ENCODE data around the gene COX6A2.

COX6A2 gene

DNA sequence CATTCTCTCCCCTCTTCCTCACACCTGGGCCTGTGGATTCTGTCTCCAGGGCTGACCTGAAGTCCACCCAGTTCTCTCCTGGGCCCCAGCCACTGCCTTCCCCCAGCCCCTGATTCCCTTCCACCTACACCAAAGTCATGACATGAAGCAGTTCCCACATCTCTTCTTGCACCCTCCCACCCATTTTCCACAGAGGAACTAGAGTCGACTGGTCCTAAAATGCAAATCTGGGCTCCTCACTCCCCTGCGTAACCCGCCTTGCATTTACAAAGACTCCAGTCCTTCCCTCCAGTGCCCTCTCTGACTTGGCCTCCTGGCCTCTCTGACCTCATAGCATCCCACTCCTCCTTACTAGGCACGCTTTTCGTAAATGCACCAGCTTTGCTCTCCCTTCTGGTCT is 14.8 kb downstream of the COX6A2 start:
- ChIA-PET CTCF (no interaction called here), POLR2A (no interaction called here)

DNA sequence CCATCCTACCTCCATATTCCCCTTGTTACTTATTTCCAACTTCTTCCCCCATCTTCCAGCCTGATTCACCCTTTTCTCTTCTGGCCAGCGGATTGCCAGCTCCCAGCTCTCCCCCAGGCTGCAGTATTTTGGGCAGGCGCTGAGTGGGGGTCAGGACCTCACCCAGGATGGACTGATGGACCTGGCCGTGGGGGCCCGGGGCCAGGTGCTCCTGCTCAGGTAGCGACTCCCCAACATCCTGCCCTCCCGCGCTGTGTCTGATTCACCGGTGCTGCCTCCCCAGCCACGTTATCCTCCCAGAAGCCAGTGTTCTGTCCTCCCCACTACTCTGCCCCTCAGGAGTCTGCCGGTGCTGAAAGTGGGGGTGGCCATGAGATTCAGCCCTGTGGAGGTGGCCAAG is 15.4 kb downstream of the COX6A2 start:
- ChIA-PET POLR2A (no interaction called here), CTCF (no interaction called here)
- no peak for DNase-seq (ENCODE audit: low read depth, low spot score)
- TF ChIP-seq, protein P1, sequence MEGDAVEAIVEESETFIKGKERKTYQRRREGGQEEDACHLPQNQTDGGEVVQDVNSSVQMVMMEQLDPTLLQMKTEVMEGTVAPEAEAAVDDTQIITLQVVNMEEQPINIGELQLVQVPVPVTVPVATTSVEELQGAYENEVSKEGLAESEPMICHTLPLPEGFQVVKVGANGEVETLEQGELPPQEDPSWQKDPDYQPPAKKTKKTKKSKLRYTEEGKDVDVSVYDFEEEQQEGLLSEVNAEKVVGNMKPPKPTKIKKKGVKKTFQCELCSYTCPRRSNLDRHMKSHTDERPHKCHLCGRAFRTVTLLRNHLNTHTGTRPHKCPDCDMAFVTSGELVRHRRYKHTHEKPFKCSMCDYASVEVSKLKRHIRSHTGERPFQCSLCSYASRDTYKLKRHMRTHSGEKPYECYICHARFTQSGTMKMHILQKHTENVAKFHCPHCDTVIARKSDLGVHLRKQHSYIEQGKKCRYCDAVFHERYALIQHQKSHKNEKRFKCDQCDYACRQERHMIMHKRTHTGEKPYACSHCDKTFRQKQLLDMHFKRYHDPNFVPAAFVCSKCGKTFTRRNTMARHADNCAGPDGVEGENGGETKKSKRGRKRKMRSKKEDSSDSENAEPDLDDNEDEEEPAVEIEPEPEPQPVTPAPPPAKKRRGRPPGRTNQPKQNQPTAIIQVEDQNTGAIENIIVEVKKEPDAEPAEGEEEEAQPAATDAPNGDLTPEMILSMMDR (IDR thresholded peaks at IDR 0.05; ENCODE audit: insufficient read depth, low read length, missing control alignments) = no peak
- no peak overlapping the region for H3K4me3 ChIP-seq (ENCODE audit: low read depth, low read length)

More for the DNA sequence above, 14.8 kb downstream of the COX6A2 start:
- TF ChIP-seq, protein P1 (IDR thresholded peaks at IDR 0.05; ENCODE audit: insufficient read depth, low read length, missing control alignments) = no peak
- no peak for DNase-seq (ENCODE audit: low read depth, low spot score)
- no peak overlapping the region for H3K4me3 ChIP-seq (ENCODE audit: low read depth, low read length)

DNA sequence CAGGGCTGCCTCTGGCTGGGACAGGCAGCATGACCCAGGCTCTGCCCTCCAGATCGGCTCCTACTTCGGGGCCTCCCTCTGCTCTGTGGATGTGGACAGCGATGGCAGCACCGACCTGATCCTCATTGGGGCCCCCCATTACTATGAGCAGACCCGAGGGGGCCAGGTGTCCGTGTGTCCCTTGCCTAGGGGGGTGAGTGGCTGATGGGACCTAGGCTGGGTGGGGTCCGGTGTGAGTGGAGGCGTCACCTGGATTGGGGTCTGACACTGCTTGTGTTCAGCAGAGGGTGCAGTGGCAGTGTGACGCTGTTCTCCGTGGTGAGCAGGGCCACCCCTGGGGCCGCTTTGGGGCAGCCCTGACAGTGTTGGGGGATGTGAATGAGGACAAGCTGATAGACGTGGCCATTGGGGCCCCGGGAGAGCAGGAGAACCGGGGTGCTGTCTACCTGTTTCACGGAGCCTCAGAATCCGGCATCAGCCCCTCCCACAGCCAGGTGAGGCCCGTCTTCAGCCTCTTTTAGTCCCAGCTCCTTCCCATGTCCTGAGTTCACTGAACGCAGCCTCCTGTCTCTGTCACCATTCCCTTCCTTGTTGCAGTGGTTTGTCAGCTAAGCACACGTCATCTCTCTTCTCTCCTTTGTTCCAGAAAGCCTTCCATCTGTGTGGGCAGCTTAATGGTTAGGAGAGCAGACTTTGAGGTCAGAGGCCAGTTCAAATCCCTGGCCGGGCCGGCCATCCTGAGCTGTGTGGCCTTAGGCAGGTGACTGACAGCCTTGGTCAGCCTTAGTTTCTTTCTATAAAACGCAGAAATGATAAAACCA is 16.9 kb downstream of the COX6A2 start:
- POLR2A ChIA-PET = no interaction called here
- CTCF ChIA-PET = no interaction called here
- no peak overlapping the region for H3K4me3 ChIP-seq (ENCODE audit: low read depth, low read length)
- TF ChIP-seq, protein P1 (IDR thresholded peaks at IDR 0.05; ENCODE audit: insufficient read depth, low read length, missing control alignments) = no peak
- DNase-seq (ENCODE audit: low read depth, low spot score) = no peak

DNA sequence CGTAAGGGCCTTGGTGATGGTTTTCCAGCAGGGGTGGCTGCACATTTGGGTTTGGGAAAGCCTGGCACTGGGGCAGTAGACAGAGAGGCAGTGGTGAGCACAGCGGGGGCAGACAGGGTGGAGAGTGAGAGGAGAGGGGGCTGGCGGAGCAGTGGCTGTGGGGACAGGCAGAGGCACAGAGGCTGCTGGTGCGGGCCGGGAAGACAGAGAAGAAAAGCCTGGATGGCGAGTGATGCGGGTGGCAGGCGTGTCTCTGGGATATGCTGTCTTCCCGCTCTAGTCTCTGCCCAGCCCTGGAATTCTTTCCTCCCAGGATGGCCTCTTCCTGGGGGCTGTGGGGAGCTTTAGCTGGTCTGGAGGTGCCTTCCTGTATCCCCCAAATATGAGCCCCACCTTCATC is 18.1 kb downstream of the COX6A2 start:
- no peak for DNase-seq (ENCODE audit: low read depth, low spot score)
- ChIA-PET CTCF (no interaction called here), POLR2A (no interaction called here)
- H3K4me3 ChIP-seq (ENCODE audit: low read depth, low read length) = no peak overlapping the region
- TF ChIP-seq, protein P1 (IDR thresholded peaks at IDR 0.05; ENCODE audit: insufficient read depth, low read length, missing control alignments) = no peak

DNA sequence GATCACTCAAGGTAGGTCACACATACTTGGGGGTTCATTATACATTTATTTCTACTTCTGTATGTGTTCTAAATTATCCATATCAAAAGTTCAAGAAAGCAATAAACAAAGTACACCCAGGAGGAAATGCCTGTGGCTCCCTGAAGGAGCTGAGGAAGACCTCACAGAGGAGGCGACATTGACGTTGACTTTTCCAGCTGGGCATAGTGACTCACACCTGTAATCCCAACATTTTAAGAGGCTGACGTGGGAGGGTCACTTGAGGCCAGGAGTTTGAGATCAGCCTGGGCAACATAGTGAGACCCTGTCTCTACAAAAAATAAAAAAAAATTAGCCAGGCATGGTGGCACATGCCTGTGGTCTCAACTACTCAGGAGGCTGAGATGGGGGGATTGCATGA is 18.7 kb downstream of the COX6A2 start:
- CTCF ChIA-PET = no interaction called here
- DNase-seq (ENCODE audit: low read depth, low spot score) = no peak
- TF ChIP-seq, protein P1 (IDR thresholded peaks at IDR 0.05; ENCODE audit: insufficient read depth, low read length, missing control alignments) = no peak
- H3K4me3 ChIP-seq (ENCODE audit: low read depth, low read length) = no peak overlapping the region
- POLR2A ChIA-PET = no interaction called here

DNA sequence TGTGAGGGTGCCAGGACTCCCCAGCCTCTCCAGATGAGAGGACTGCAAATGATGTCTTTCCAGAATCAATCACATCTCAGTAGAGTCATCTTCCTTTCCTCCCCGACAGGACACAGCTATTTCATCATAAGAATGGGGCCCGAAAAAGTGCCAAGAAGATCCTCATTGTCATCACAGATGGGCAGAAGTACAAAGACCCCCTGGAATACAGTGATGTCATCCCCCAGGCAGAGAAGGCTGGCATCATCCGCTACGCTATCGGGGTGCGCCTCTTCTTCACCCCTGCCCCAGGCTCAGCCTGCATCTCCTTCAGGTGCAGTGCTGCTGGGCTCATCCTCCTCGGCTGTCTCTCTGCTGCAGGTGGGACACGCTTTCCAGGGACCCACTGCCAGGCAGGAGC is 20.8 kb downstream of the COX6A2 start:
- no peak for DNase-seq (ENCODE audit: low read depth, low spot score)
- POLR2A ChIA-PET = no interaction called here
- no peak overlapping the region for H3K4me3 ChIP-seq (ENCODE audit: low read depth, low read length)
- TF ChIP-seq, protein P1 (IDR thresholded peaks at IDR 0.05; ENCODE audit: insufficient read depth, low read length, missing control alignments) = no peak
- CTCF ChIA-PET = interaction anchor here (0.7 kb wide), 1 partner anchor 20 kb away, joined by 3 read pairs; no protein-coding TSS in a partner anchor

Data from AG04449 (cell line).